ENCODE measurements around the gene TAX1BP3. TPM values are rescaled to one million over a fixed set of nuclear protein-coding genes. Genes with fewer than 3 reads are reported as not detected.
"Not testable (repeated sequence)": the region's sequence is repeated elsewhere in the genome, so short reads cannot be mapped to it uniquely, and the experiment has no call there.

TAX1BP3 gene
- total RNA-seq = 10 to 100 TPM; 13.0 to 15.1 TPM

- Mint-ChIP-seq H3K4me1 (peaks cover 9% of the 10 kb centered on the region), H3K27ac (peak within 1 kb of the TSS; percentile 93), H3K36me3 (ENCODE audit: low read depth) (peaks cover 36% of the 10 kb centered on the region), H3K4me3 (peak within 1 kb of the TSS; percentile 93), H3K27me3 (no peaks in the 10 kb centered on the region), H3K9me3 (no peaks in the 10 kb centered on the region)
- peak; percentile 98 for ATAC-seq (replicated peaks)
These were observed at the start of gene TAX1BP3, which contains the start of gene EMC6 for GRCh38 chr17:3668279-3669084. Gene TAX1BP3, minus strand, starts transcription at chr17:3668578. Its CDS starts 52 bp downstream, at chr17:3668526. Gene EMC6, plus strand, starts transcription at chr17:3668812. Its CDS starts 335 bp downstream, at chr17:3669147.

GRCh38 chr17:3715296-3715695 lies 46.9 kb upstream of the TAX1BP3 start:
- Mint-ChIP-seq H3K36me3 (ENCODE audit: low read depth) (peaks cover 83% of the 10 kb centered on the region), H3K27ac (no peak overlapping the region), H3K4me1 (peaks cover 25% of the 10 kb centered on the region), H3K4me3 (no peak overlapping the region), H3K9me3 (no peaks in the 10 kb centered on the region), H3K27me3 (no peaks in the 10 kb centered on the region)
- no peak for ATAC-seq (replicated peaks)

GRCh38 chr17:3712811-3713463 lies 44.6 kb upstream of the TAX1BP3 start:
- peak overlapping the region; percentile 28 for H3K27ac Mint-ChIP-seq
- no peaks in the 10 kb centered on the region for H3K9me3 Mint-ChIP-seq
- H3K4me3 Mint-ChIP-seq = peak overlapping the region; percentile 59
- peak; percentile 38 for ATAC-seq (replicated peaks)
- H3K36me3 Mint-ChIP-seq (ENCODE audit: low read depth) = peaks cover 60% of the 10 kb centered on the region
- H3K27me3 Mint-ChIP-seq = no peaks in the 10 kb centered on the region
- H3K4me1 Mint-ChIP-seq = peaks cover 32% of the 10 kb centered on the region

GRCh38 chr17:3710951-3711383 lies 42.6 kb upstream of the TAX1BP3 start:
- Mint-ChIP-seq H3K27ac (peak overlapping the region; percentile 63), H3K4me1 (peaks cover 32% of the 10 kb centered on the region), H3K27me3 (no peaks in the 10 kb centered on the region), H3K36me3 (ENCODE audit: low read depth) (peaks cover 40% of the 10 kb centered on the region), H3K4me3 (peak overlapping the region; percentile 62), H3K9me3 (no peaks in the 10 kb centered on the region)
- ATAC-seq (replicated peaks) = peak; percentile 96

- Mint-ChIP-seq H3K27me3 (no peaks in the 10 kb centered on the region), H3K27ac (no peak overlapping the region), H3K4me3 (peak overlapping the region; percentile 20), H3K36me3 (ENCODE audit: low read depth) (peaks cover 18% of the 10 kb centered on the region), H3K9me3 (no peaks in the 10 kb centered on the region), H3K4me1 (peaks cover 32% of the 10 kb centered on the region)
- ATAC-seq (replicated peaks) = no peak
These were observed 40.0 kb upstream of the TAX1BP3 start for GRCh38 chr17:3708366-3708765.

GRCh38 chr17:3705718-3705984 lies 37.3 kb upstream of the TAX1BP3 start:
- not testable (repeated sequence) for H3K36me3 Mint-ChIP-seq (ENCODE audit: low read depth); H3K27ac Mint-ChIP-seq; ATAC-seq (replicated peaks); H3K4me3 Mint-ChIP-seq; H3K27me3 Mint-ChIP-seq; H3K9me3 Mint-ChIP-seq
- H3K4me1 Mint-ChIP-seq = peaks cover 14% of the 10 kb centered on the region

GRCh38 chr17:3704931-3705717 lies 36.7 kb upstream of the TAX1BP3 start:
- Mint-ChIP-seq H3K4me3 (no peak overlapping the region), H3K9me3 (peaks cover 4% of the 10 kb centered on the region), H3K36me3 (ENCODE audit: low read depth) (no peaks in the 10 kb centered on the region), H3K27me3 (no peaks in the 10 kb centered on the region), H3K4me1 (peaks cover 13% of the 10 kb centered on the region), H3K27ac (no peak overlapping the region)
- ATAC-seq (replicated peaks) = no peak

GRCh38 chr17:3702041-3702539 lies 33.7 kb upstream of the TAX1BP3 start:
- not testable (repeated sequence) for H3K4me1 Mint-ChIP-seq; H3K27ac Mint-ChIP-seq; H3K4me3 Mint-ChIP-seq; H3K27me3 Mint-ChIP-seq; H3K9me3 Mint-ChIP-seq; H3K36me3 Mint-ChIP-seq (ENCODE audit: low read depth); ATAC-seq (replicated peaks)

GRCh38 chr17:3699951-3700350 lies 31.6 kb upstream of the TAX1BP3 start:
- H3K27ac Mint-ChIP-seq = no peak overlapping the region
- H3K9me3 Mint-ChIP-seq = peaks cover 4% of the 10 kb centered on the region
- no peaks in the 10 kb centered on the region for H3K4me1 Mint-ChIP-seq
- H3K4me3 Mint-ChIP-seq = no peak overlapping the region
- no peak for ATAC-seq (replicated peaks)
- no peaks in the 10 kb centered on the region for H3K36me3 Mint-ChIP-seq (ENCODE audit: low read depth)
- no peaks in the 10 kb centered on the region for H3K27me3 Mint-ChIP-seq

- peaks cover 4% of the 10 kb centered on the region for H3K9me3 Mint-ChIP-seq
- no peaks in the 10 kb centered on the region for H3K27me3 Mint-ChIP-seq
- no peak for ATAC-seq (replicated peaks)
- H3K4me1 Mint-ChIP-seq = peaks cover 5% of the 10 kb centered on the region
- no peak overlapping the region for H3K4me3 Mint-ChIP-seq
- H3K36me3 Mint-ChIP-seq (ENCODE audit: low read depth) = peaks cover 5% of the 10 kb centered on the region
- no peak overlapping the region for H3K27ac Mint-ChIP-seq
These were observed 29.8 kb upstream of the TAX1BP3 start for GRCh38 chr17:3698139-3698538.

- Mint-ChIP-seq H3K27me3 (no peaks in the 10 kb centered on the region), H3K36me3 (ENCODE audit: low read depth) (peaks cover 5% of the 10 kb centered on the region), H3K4me1 (peaks cover 5% of the 10 kb centered on the region), H3K27ac (no peak overlapping the region), H3K9me3 (no peaks in the 10 kb centered on the region), H3K4me3 (no peak overlapping the region)
- no peak for ATAC-seq (replicated peaks)
These were observed 28.7 kb upstream of the TAX1BP3 start for GRCh38 chr17:3697103-3697476.

GRCh38 chr17:3695723-3696411 lies 27.5 kb upstream of the TAX1BP3 start, which contains the start of gene P2RX5:
Gene P2RX5, minus strand, starts transcription at chr17:3696155. Its CDS starts 150 bp downstream, at chr17:3696005.
- H3K36me3 Mint-ChIP-seq (ENCODE audit: low read depth) = peaks cover 10% of the 10 kb centered on the region
- no peaks in the 10 kb centered on the region for H3K9me3 Mint-ChIP-seq
- H3K27ac Mint-ChIP-seq = no peak within 1 kb of the TSS
- peak; percentile 46 for ATAC-seq (replicated peaks)
- peaks cover 5% of the 10 kb centered on the region for H3K4me1 Mint-ChIP-seq
- H3K4me3 Mint-ChIP-seq = peak within 1 kb of the TSS; percentile 79
- no peaks in the 10 kb centered on the region for H3K27me3 Mint-ChIP-seq

- Mint-ChIP-seq H3K9me3 (no peaks in the 10 kb centered on the region), H3K4me3 (peak overlapping the region; percentile 79)
These were observed 26.8 kb upstream of the TAX1BP3 start for GRCh38 chr17:3695129-3695722.

More at GRCh38 chr17:3695129-3695722, 26.8 kb upstream of the TAX1BP3 start:
- Mint-ChIP-seq H3K27me3 (no peaks in the 10 kb centered on the region), H3K27ac (no peak overlapping the region), H3K4me1 (peaks cover 5% of the 10 kb centered on the region), H3K36me3 (ENCODE audit: low read depth) (peaks cover 16% of the 10 kb centered on the region)
- no peak for ATAC-seq (replicated peaks)
